ENCODE measurements around the gene ITPK1.

ITPK1 gene

GRCh38 chr14:93040443-93040842 is 75.3 kb downstream of the ITPK1 start:
- no peak for DNase-seq

GRCh38 chr14:93039649-93040315 is 75.9 kb downstream of the ITPK1 start:
- DNase-seq: peak; percentile 35

- DNase-seq: no peak
These were observed 78.4 kb downstream of the ITPK1 start for GRCh38 chr14:93037351-93037750.

- DNase-seq: no peak
These were observed 78.9 kb downstream of the ITPK1 start for GRCh38 chr14:93036652-93037345.

- no peak for DNase-seq
These were observed 79.6 kb downstream of the ITPK1 start for GRCh38 chr14:93035917-93036651.

GRCh38 chr14:93035585-93035916 is 80.2 kb downstream of the ITPK1 start:
- DNase-seq: no peak

- no peak for DNase-seq
These were observed 81.1 kb downstream of the ITPK1 start for GRCh38 chr14:93034671-93034994.

GRCh38 chr14:93033983-93034670 is 81.6 kb downstream of the ITPK1 start:
- DNase-seq: peak; percentile 47

GRCh38 chr14:93033084-93033982 is 82.4 kb downstream of the ITPK1 start:
- no peak for DNase-seq

GRCh38 chr14:93032421-93032936 is 83.2 kb downstream of the ITPK1 start:
- DNase-seq: no peak

GRCh38 chr14:93031505-93032315 is 84.0 kb downstream of the ITPK1 start:
- no peak for DNase-seq

- no peak for DNase-seq
These were observed 85.0 kb downstream of the ITPK1 start for GRCh38 chr14:93030761-93031160.

GRCh38 chr14:93029911-93030508 is 85.7 kb downstream of the ITPK1 start:
- DNase-seq: no peak

GRCh38 chr14:93029417-93029816 is 86.3 kb downstream of the ITPK1 start:
- no peak for DNase-seq

- no peak for DNase-seq
These were observed 87.0 kb downstream of the ITPK1 start for GRCh38 chr14:93028724-93029076.

- DNase-seq: no peak
These were observed 87.7 kb downstream of the ITPK1 start for GRCh38 chr14:93027810-93028723.

GRCh38 chr14:93026339-93026738 is 89.4 kb downstream of the ITPK1 start:
- no peak for DNase-seq

GRCh38 chr14:93025055-93025454 is 90.7 kb downstream of the ITPK1 start:
- DNase-seq: no peak

GRCh38 chr14:93024493-93024892 is 91.2 kb downstream of the ITPK1 start:
- DNase-seq: no peak
